Endothelial cell of umbilical vein (primary cell): ENCODE data around the gene TUBB2A. TPM values are rescaled to one million over a fixed set of nuclear protein-coding genes. Genes with fewer than 3 reads are reported as not detected.

Experiments used
- BruUV-seq: library from RNA; stranded (reverse); fragments of 400-500 nt; replicated peaks from 2 replicates; lab custom pipeline; 2021; lab: Mats Ljungman, UMichigan
- CTCF ChIA-PET: fragments of 300-600, 350-600 bp; sonication (Branson Sonifier 250); formaldehyde crosslinking; loops from one replicate; lab custom pipeline; 2021; ENCODE audit warnings: antibody characterized with exemption, inconsistent platforms; lab: Charles Lee
- POLR2A ChIA-PET: fragments of 300-600, 350-600 bp; sonication (Branson Sonifier 250); formaldehyde crosslinking; loops from one replicate; lab custom pipeline; 2021; ENCODE audit warnings: antibody characterized with exemption, inconsistent platforms; lab: Charles Lee
- DNase-seq: peaks from one replicate; pipeline ENCODE4 v3.0.0-alpha.2; 2011; ENCODE audit warnings: low read depth, low spot score
- FAIRE-seq: peaks from 2 replicates; lab custom pipeline; 2011; peaks lifted over from hg19 to GRCh38; lab: Jason Lieb, UNC
- H2AFZ ChIP-seq: 2 replicates; pipeline ENCODE4 v1.6.0; 2012; ENCODE audit warnings: low read depth, low read length, control low read depth, inconsistent platforms
- H3K27ac ChIP-seq: 2 replicates; pipeline ENCODE4 v1.5.1; 2011; ENCODE audit warnings: low read depth, mild to moderate bottlenecking, control low read depth, low read length, moderate library complexity; ENCODE audit not compliant: insufficient read depth
- H3K27me3 ChIP-seq, 2 experiments: 2 replicates each; pipeline versions ENCODE4 v1.6.0 to v1.6.1; 2011; ENCODE audit warnings: low read length in 2 of 2, mixed read lengths in 1 of 2; ENCODE audit not compliant: control insufficient read depth in 2 of 2, insufficient read depth in 2 of 2
- H3K36me3 ChIP-seq, 2 experiments: 2 replicates in 1 of 2; 3 replicates in 1 of 2; pipeline ENCODE4 v1.5.1; 2011; ENCODE audit warnings: low read length in 2 of 2, mild to moderate bottlenecking in 1 of 2, moderate library complexity in 1 of 2; ENCODE audit not compliant: control insufficient read depth in 2 of 2, insufficient read depth in 2 of 2; ENCODE audit errors: extremely low read depth in 1 of 2
- H3K4me1 ChIP-seq: 3 replicates; pipeline ENCODE4 v1.5.1; 2011; ENCODE audit warnings: mild to moderate bottlenecking, low read length; ENCODE audit not compliant: control insufficient read depth, insufficient read depth; ENCODE audit errors: extremely low read depth
- H3K4me2 ChIP-seq: 2 replicates; pipeline ENCODE4 v1.6.1; 2011; ENCODE audit warnings: low read length, control low read depth, mixed read lengths; ENCODE audit not compliant: insufficient read depth
- H3K4me3 ChIP-seq, 3 experiments: fragments of 200-600 bp in 1 of 3; sonication (generic), shearing (Covaris generic) in 1 of 3; replicated peaks in 1 of 3; 2 replicates each; pipeline ENCODE4 v1.5.1; 2011 to 2016; ENCODE audit warnings: control low read depth in 3 of 3, low read length in 3 of 3, mild to moderate bottlenecking in 2 of 3, inconsistent platforms in 1 of 3, low read depth in 1 of 3, moderate library complexity in 1 of 3; ENCODE audit not compliant: insufficient read depth in 1 of 3
- H3K79me2 ChIP-seq: 2 replicates; pipeline ENCODE4 v1.6.0; 2012; ENCODE audit warnings: low read length, inconsistent platforms; ENCODE audit not compliant: control insufficient read depth, insufficient read depth
- H3K9ac ChIP-seq: replicated peaks from 2 replicates; pipeline ENCODE3; 2011; ENCODE audit warnings: low read length, control low read depth; ENCODE audit not compliant: insufficient read depth; ENCODE audit errors: extremely low read depth
- H3K9me1 ChIP-seq: replicated peaks from 3 replicates; pipeline ENCODE4 v1.6.0; 2011; ENCODE audit warnings: mild to moderate bottlenecking, low read length; ENCODE audit not compliant: control insufficient read depth, insufficient read depth; ENCODE audit errors: extremely low read depth
- H3K9me3 ChIP-seq: replicated peaks from 2 replicates; pipeline ENCODE4 v1.5.1; 2012; ENCODE audit warnings: low read length, inconsistent platforms; ENCODE audit not compliant: control insufficient read depth, insufficient read depth
- H4K20me1 ChIP-seq: replicated peaks from 2 replicates; pipeline ENCODE3; 2011; ENCODE audit warnings: mild to moderate bottlenecking, low read length; ENCODE audit not compliant: control insufficient read depth, insufficient read depth; ENCODE audit errors: extremely low read depth
- CTCF ChIP-seq, 2 donors: IDR thresholded peaks; 1 replicate in 1 of 2; 2 replicates in 1 of 2; pipeline ENCODE4 v1.5.1; 2011; ENCODE audit warnings: low read length in 2 of 2, mild to moderate bottlenecking in 2 of 2, moderate library complexity in 2 of 2, control low read depth in 1 of 2, inconsistent platforms in 1 of 2, low read depth in 1 of 2; ENCODE audit not compliant: insufficient read depth in 1 of 2; ENCODE audit errors: extremely low read depth in 1 of 2
- EZH2 ChIP-seq: IDR thresholded peaks from 2 replicates; pipeline ENCODE4 v1.6.1; 2012; ENCODE audit warnings: borderline replicate concordance, low read depth, mild to moderate bottlenecking, moderate library complexity, low read length, inconsistent platforms; ENCODE audit not compliant: severe bottlenecking
- FOS ChIP-seq: IDR thresholded peaks from 2 replicates; pipeline ENCODE4 v1.6.1; 2011; ENCODE audit warnings: mild to moderate bottlenecking, low read length, moderate library complexity, borderline replicate concordance; ENCODE audit not compliant: insufficient read depth
- GATA2 ChIP-seq: IDR thresholded peaks from 2 replicates; pipeline ENCODE4 v1.7.0; 2011; ENCODE audit warnings: low read depth, mild to moderate bottlenecking, moderate library complexity, mixed read lengths, low read length; ENCODE audit not compliant: insufficient read length, insufficient read depth
- JUN ChIP-seq: IDR thresholded peaks from 2 replicates; pipeline ENCODE4 v1.6.1; 2011; ENCODE audit warnings: borderline replicate concordance, low read depth; ENCODE audit not compliant: insufficient read length, insufficient read depth
- MAX ChIP-seq: IDR thresholded peaks from 2 replicates; pipeline ENCODE4 v1.6.1; 2011; ENCODE audit not compliant: insufficient read depth, insufficient read length
- MYC ChIP-seq: IDR thresholded peaks from one replicate; pipeline ENCODE4 v1.6.1; 2011; ENCODE audit warnings: mild to moderate bottlenecking, low read depth, low read length
- POLR2A ChIP-seq: IDR thresholded peaks from 2 replicates; pipeline ENCODE4 v1.6.1; 2012; ENCODE audit warnings: low read depth, mild to moderate bottlenecking, control low read depth, low read length
- POLR2AphosphoS5 ChIP-seq: IDR thresholded peaks from 2 replicates; pipeline ENCODE4 v1.6.1; 2012; ENCODE audit warnings: low read depth, mild to moderate bottlenecking, control low read depth, low read length, moderate library complexity; ENCODE audit not compliant: insufficient read depth
- dilution Hi-C: fragments of 300-500 bp; cut with MboI; formaldehyde crosslinking; loops from one replicate; pipeline ENCODE4 v1.15.0; 2019; ENCODE audit warnings: low sequenced_read_pairs; ENCODE audit not compliant: extremely low pct_ligation_motif_present
- intact Hi-C: fragments of 100-400 bp; cut with micrococcal nuclease; formaldehyde crosslinking; loops from one replicate; pipeline ENCODE4 v1.10.0; 2022
- polyA plus RNA-seq, 4 experiments: library from polyadenylated mRNA; depleted of rRNA in 3 of 4; stranded (reverse) in 3 of 4; unstranded in 1 of 4; fragments of >200 nt; gene quantifications; 2 replicates each; pipeline versions ENCODE4 v1.2.1 to v1.2.3, GENCODE V29; 2011 to 2012; ENCODE audit warnings: missing spikeins in 1 of 4
- total RNA-seq: library from RNA; stranded (reverse); gene quantifications from 2 replicates; pipeline ENCODE4 v1.2.3, GENCODE V29; 2021

Gene TUBB2A
- total and polyA plus RNA-seq, 2 donors (not counting 3 experiments of a cell fraction or from before 2014, with no cell fraction given): 80.3 to 99.2 TPM

- H3K79me2 ChIP-seq: no peaks in the 10 kb centered on the region
- no peaks in the 10 kb centered on the region for H3K27me3 ChIP-seq
- no peak overlapping the region for H3K4me2 ChIP-seq
- intact Hi-C loops (no loop called here), dilution Hi-C loops (no loop called here)
- no peak overlapping the region for H2AFZ ChIP-seq
- DNase-seq (no peak), FAIRE-seq (no peak)
- no TSS peak for BruUV-seq
- no peaks in the 10 kb centered on the region for H4K20me1 ChIP-seq
- H3K9ac ChIP-seq: no peak overlapping the region
- peaks cover 9% of the 10 kb centered on the region for H3K4me1 ChIP-seq
- no peak overlapping the region for H3K4me3 ChIP-seq
- H3K9me3 ChIP-seq: no peaks in the 10 kb centered on the region
- CTCF ChIA-PET: interaction anchor here (2.6 kb wide), 1 partner anchor 14 kb away, joined by 7 read pairs; the partner anchor contains the start of gene TUBB2A
- no peak for TF ChIP-seq POLR2AphosphoS5
- no peak for TF ChIP-seq FOS
- TF ChIP-seq EZH2: no peak
- TF ChIP-seq JUN: no peak
- TF ChIP-seq GATA2: no peak
- TF ChIP-seq MYC: no peak
- no peak for TF ChIP-seq POLR2A
- no peak for TF ChIP-seq CTCF (IDR thresholded peaks at IDR 0.05; ENCODE audit: extremely low read depth in 1 of 2, insufficient read depth in 1 of 2, low read depth in 1 of 2, low read length in 2 of 2)
- TF ChIP-seq MAX: no peak
- peaks cover 0 to 3% of the 10 kb centered on the region in 2 experiments for H3K36me3 ChIP-seq
- POLR2A ChIA-PET: no interaction called here
- H3K27ac ChIP-seq: no peak overlapping the region
- no peaks in the 10 kb centered on the region for H3K9me1 ChIP-seq
Observed at GRCh38 chr6:3143158-3143557, 14.2 kb downstream of the TUBB2A start.
